Neural progenitor cell (in vitro differentiated cells): ENCODE results near the gene SEMA4A.

Experiments used
- CTCF ChIP-seq: fragments of 200-600 bp; sonication (generic); IDR thresholded peaks from 2 replicates; pipeline ENCODE4 v1.5.1; 2017; ENCODE audit warnings: antibody characterized with exemption, mild to moderate bottlenecking
- EZH2 ChIP-seq: fragments of 200-600 bp; sonication (generic); IDR thresholded peaks from 2 replicates; pipeline ENCODE4 v1.6.1; 2017; ENCODE audit warnings: antibody characterized with exemption, mild to moderate bottlenecking, moderate library complexity
- EZH2phosphoT487 ChIP-seq: fragments of 200-600 bp; sonication (generic); IDR thresholded peaks from 2 replicates; pipeline ENCODE4 v1.6.1; 2017; ENCODE audit warnings: antibody characterized with exemption

- TF ChIP-seq CTCF (no peak), EZH2 (no peak), EZH2phosphoT487 (no peak)
Measured at GRCh38 chr1:156200044-156200443, 46.7 kb downstream of the SEMA4A start.
